Neural progenitor cell (in vitro differentiated cells): Measurements from ENCODE around the gene KAZN. TPM values are rescaled to one million over a fixed set of nuclear protein-coding genes. Genes with fewer than 3 reads are reported as not detected.

Experiments
- DNase-seq: peaks from one replicate; pipeline ENCODE4 v3.0.0-alpha.2; 2016; ENCODE audit warnings: low spot score
- H2AFZ ChIP-seq: fragments of 200-600 bp; sonication (generic); replicated peaks from 2 replicates; pipeline ENCODE4 v1.6.1; 2016; ENCODE audit warnings: antibody characterized with exemption
- H3F3A ChIP-seq: fragments of 200-600 bp; sonication (generic); 2 replicates; pipeline ENCODE4 v1.6.1; 2016; ENCODE audit warnings: antibody characterized with exemption, low read depth
- H3K27ac ChIP-seq: fragments of 200-600 bp; sonication (generic); 2 replicates; pipeline ENCODE4 v1.5.1; 2016; ENCODE audit warnings: mild to moderate bottlenecking
- H3K27me3 ChIP-seq: fragments of 200-600 bp; sonication (generic); 2 replicates; pipeline ENCODE4 v1.6.1; 2016; ENCODE audit warnings: mild to moderate bottlenecking, moderate library complexity
- H3K36me3 ChIP-seq: fragments of 200-600 bp; sonication (generic); 2 replicates; pipeline ENCODE4 v1.5.1; 2016
- H3K4me1 ChIP-seq: fragments of 200-600 bp; sonication (generic); 2 replicates; pipeline ENCODE4 v1.6.1; 2016; ENCODE audit warnings: mixed run types
- H3K4me2 ChIP-seq: fragments of 200-600 bp; sonication (generic); 2 replicates; pipeline ENCODE4 v1.6.1; 2016
- H3K4me3 ChIP-seq: fragments of 200-600 bp; sonication (generic); 2 replicates; pipeline ENCODE4 v1.5.1; 2016
- H3K79me2 ChIP-seq: fragments of 200-600 bp; sonication (generic); 2 replicates; pipeline ENCODE4 v1.6.1; 2016; ENCODE audit warnings: low read depth
- H3K9ac ChIP-seq: fragments of 200-600 bp; sonication (generic); 2 replicates; pipeline ENCODE4 v1.6.1; 2016
- H3K9me3 ChIP-seq: fragments of 200-600 bp; sonication (generic); 2 replicates; pipeline ENCODE4 v1.5.1; 2016; ENCODE audit warnings: low read depth
- H4K20me1 ChIP-seq: fragments of 200-600 bp; sonication (generic); 2 replicates; pipeline ENCODE4 v1.6.1; 2016; ENCODE audit warnings: low read depth
- H3K27ac Mint-ChIP-seq: 3 replicates; pipeline ENCODE4 v1.8.0; 2021; ENCODE audit warnings: mixed read lengths
- H3K27me3 Mint-ChIP-seq: 2 replicates; pipeline ENCODE4 v1.8.0; 2022; ENCODE audit warnings: low read depth, mild to moderate bottlenecking, inconsistent platforms, moderate library complexity, mixed read lengths; ENCODE audit not compliant: insufficient read depth
- H3K36me3 Mint-ChIP-seq: 3 replicates; pipeline ENCODE4 v1.8.0; 2021; ENCODE audit warnings: mixed read lengths
- H3K4me1 Mint-ChIP-seq: 3 replicates; pipeline ENCODE4 v1.8.0; 2021; ENCODE audit warnings: mixed read lengths
- H3K4me3 Mint-ChIP-seq: 3 replicates; pipeline ENCODE4 v1.8.0; 2021; ENCODE audit warnings: mild to moderate bottlenecking, moderate library complexity, mixed read lengths
- H3K9me3 Mint-ChIP-seq: 3 replicates; pipeline ENCODE4 v1.8.0; 2020; ENCODE audit warnings: mixed read lengths
- EZH2 ChIP-seq: fragments of 200-600 bp; sonication (generic); IDR thresholded peaks from 2 replicates; pipeline ENCODE4 v1.6.1; 2017; ENCODE audit warnings: antibody characterized with exemption, mild to moderate bottlenecking, moderate library complexity
- EZH2phosphoT487 ChIP-seq: fragments of 200-600 bp; sonication (generic); IDR thresholded peaks from 2 replicates; pipeline ENCODE4 v1.6.1; 2017; ENCODE audit warnings: antibody characterized with exemption
- total RNA-seq: library from RNA; depleted of rRNA; stranded (reverse); fragments of >200 nt; gene quantifications from 2 replicates; pipeline ENCODE4 v1.2.3, GENCODE V29; 2015; ENCODE audit warnings: low replicate concordance
- TF ChIP-seq, protein P1 (sequence below): fragments of 200-600 bp; sonication (generic); IDR thresholded peaks from 2 replicates; pipeline ENCODE4 v1.5.1; 2017; ENCODE audit warnings: antibody characterized with exemption, mild to moderate bottlenecking

Gene KAZN
- total RNA-seq, 1 donor from 2014 or later = 6.1 TPM

DNA sequence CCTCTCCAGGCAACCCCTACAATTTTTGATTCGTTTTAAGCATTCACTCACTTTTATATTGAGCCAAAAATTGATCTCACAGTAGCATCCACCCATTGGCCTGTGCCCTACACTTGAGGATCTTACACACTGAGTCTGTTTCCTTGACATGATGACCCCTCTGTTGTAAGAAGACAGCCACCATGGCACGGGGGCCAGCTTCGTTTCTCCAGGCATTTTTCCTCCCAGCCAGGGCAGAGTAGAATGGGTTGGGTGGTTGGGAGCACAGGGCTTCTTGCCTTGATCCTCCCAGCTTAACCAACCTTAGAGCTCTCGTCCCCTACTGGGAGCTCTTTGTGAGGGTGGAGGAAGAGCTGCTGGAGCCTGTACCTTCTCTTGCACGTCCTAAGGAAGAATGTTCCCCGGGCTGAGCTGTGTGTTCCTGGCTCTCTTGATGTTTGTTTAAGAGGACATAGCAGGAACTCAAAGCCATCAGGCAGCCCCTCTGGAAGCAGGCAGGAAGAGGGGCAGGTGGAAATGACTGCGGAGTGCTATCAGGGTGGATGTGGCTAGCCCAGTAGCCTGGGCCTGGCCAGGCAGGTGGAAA, 341.9 kb downstream of the KAZN start:
- DNase-seq = no peak
- Histone ChIP-seq H3K27ac (no peak overlapping the region), H3F3A (peaks cover 10% of the 10 kb centered on the region), H3K4me1 (peaks cover 25% of the 10 kb centered on the region), H2AFZ (no peak overlapping the region), H3K4me3 (no peak overlapping the region), H3K79me2 (no peaks in the 10 kb centered on the region), H4K20me1 (peaks cover 9% of the 10 kb centered on the region), H3K9ac (no peak overlapping the region), H3K9me3 (no peaks in the 10 kb centered on the region), H3K36me3 (no peaks in the 10 kb centered on the region), H3K27me3 (no peaks in the 10 kb centered on the region), H3K4me2 (no peak overlapping the region)
- no peaks in the 10 kb centered on the region for H3K36me3 Mint-ChIP-seq
- H3K27ac Mint-ChIP-seq = no peak overlapping the region
- peaks cover 58% of the 10 kb centered on the region for H3K4me1 Mint-ChIP-seq
- H3K4me3 Mint-ChIP-seq = no peak overlapping the region
- no peaks in the 10 kb centered on the region for H3K9me3 Mint-ChIP-seq
- H3K27me3 Mint-ChIP-seq = peaks cover 6% of the 10 kb centered on the region
- no peak for TF ChIP-seq EZH2phosphoT487
- no peak for TF ChIP-seq EZH2
- TF ChIP-seq, protein P1, sequence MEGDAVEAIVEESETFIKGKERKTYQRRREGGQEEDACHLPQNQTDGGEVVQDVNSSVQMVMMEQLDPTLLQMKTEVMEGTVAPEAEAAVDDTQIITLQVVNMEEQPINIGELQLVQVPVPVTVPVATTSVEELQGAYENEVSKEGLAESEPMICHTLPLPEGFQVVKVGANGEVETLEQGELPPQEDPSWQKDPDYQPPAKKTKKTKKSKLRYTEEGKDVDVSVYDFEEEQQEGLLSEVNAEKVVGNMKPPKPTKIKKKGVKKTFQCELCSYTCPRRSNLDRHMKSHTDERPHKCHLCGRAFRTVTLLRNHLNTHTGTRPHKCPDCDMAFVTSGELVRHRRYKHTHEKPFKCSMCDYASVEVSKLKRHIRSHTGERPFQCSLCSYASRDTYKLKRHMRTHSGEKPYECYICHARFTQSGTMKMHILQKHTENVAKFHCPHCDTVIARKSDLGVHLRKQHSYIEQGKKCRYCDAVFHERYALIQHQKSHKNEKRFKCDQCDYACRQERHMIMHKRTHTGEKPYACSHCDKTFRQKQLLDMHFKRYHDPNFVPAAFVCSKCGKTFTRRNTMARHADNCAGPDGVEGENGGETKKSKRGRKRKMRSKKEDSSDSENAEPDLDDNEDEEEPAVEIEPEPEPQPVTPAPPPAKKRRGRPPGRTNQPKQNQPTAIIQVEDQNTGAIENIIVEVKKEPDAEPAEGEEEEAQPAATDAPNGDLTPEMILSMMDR = no peak

- Mint-ChIP-seq H3K9me3 (no peaks in the 10 kb centered on the region), H3K4me3 (peak overlapping the region; percentile 5), H3K27me3 (peaks cover 6% of the 10 kb centered on the region), H3K27ac (peak overlapping the region; percentile 96), H3K36me3 (no peaks in the 10 kb centered on the region), H3K4me1 (peaks cover 66% of the 10 kb centered on the region)
- peaks cover 30% of the 10 kb centered on the region for H3K4me1 ChIP-seq
- no peak overlapping the region for H3K27ac ChIP-seq
- DNase-seq = no peak
- no peak overlapping the region for H2AFZ ChIP-seq
- H3K9me3 ChIP-seq = no peaks in the 10 kb centered on the region
- no peak overlapping the region for H3K4me3 ChIP-seq
- H3K27me3 ChIP-seq = no peaks in the 10 kb centered on the region
- no peaks in the 10 kb centered on the region for H3K36me3 ChIP-seq
- no peak overlapping the region for H3K9ac ChIP-seq
- peaks cover 10% of the 10 kb centered on the region for H3F3A ChIP-seq
- H3K79me2 ChIP-seq = no peaks in the 10 kb centered on the region
- H4K20me1 ChIP-seq = peaks cover 10% of the 10 kb centered on the region
- H3K4me2 ChIP-seq = no peak overlapping the region
- TF ChIP-seq EZH2phosphoT487 (no peak), EZH2 (no peak)
- TF ChIP-seq, protein P1 = no peak
Observed at GRCh38 chr1:14941864-14942263, 343.4 kb downstream of the KAZN start.

- TF ChIP-seq EZH2 (no peak), EZH2phosphoT487 (no peak)
- TF ChIP-seq, protein P1 = no peak
- peak overlapping the region; percentile 24 for H3K27ac ChIP-seq
- no peak for DNase-seq
- Mint-ChIP-seq H3K4me3 (no peak overlapping the region), H3K9me3 (no peaks in the 10 kb centered on the region), H3K27me3 (peaks cover 6% of the 10 kb centered on the region), H3K4me1 (peaks cover 65% of the 10 kb centered on the region), H3K36me3 (no peaks in the 10 kb centered on the region), H3K27ac (peak overlapping the region; percentile 63)
- H3K4me1 ChIP-seq = peaks cover 30% of the 10 kb centered on the region
- peaks cover 10% of the 10 kb centered on the region for H3F3A ChIP-seq
- peaks cover 9% of the 10 kb centered on the region for H4K20me1 ChIP-seq
- H2AFZ ChIP-seq = no peak overlapping the region
- no peaks in the 10 kb centered on the region for H3K9me3 ChIP-seq
- no peaks in the 10 kb centered on the region for H3K36me3 ChIP-seq
- H3K27me3 ChIP-seq = no peaks in the 10 kb centered on the region
- H3K4me2 ChIP-seq = peak overlapping the region; percentile 5
- H3K79me2 ChIP-seq = no peaks in the 10 kb centered on the region
- no peak overlapping the region for H3K9ac ChIP-seq
- no peak overlapping the region for H3K4me3 ChIP-seq
Observed at GRCh38 chr1:14944471-14944985, 346.0 kb downstream of the KAZN start.
